Transverse colon (tissue), 3 donors: ENCODE measurements around the gene NKIRAS2.
A peak's percentile ranks its signal among the peaks of the same experiment; 100 is the strongest.

Experiments
- CTCF ChIP-seq, 5 experiments: fragments of 200-600 bp in 3 of 5; fragments of 450-650 bp in 2 of 5; sonication (generic) in 3 of 5; IDR thresholded peaks; 1 replicate in 2 of 5; 2 replicates in 3 of 5; pipeline ENCODE4 v1.5.1; 2016 to 2017; ENCODE audit warnings: antibody characterized with exemption in 5 of 5, inconsistent platforms in 3 of 5, mild to moderate bottlenecking in 2 of 5, moderate library complexity in 1 of 5
- POLR2A ChIP-seq: fragments of 450-650 bp; IDR thresholded peaks from one replicate; pipeline ENCODE4 v1.6.1; 2016; ENCODE audit warnings: antibody characterized with exemption, mild to moderate bottlenecking, moderate library complexity

GRCh38 chr17:42050393-42051012 is 30.6 kb downstream of the NKIRAS2 start, which contains the start of gene C17orf113:
- TF ChIP-seq CTCF (IDR thresholded peaks at IDR 0.05) (peak in 3 of 5 experiments; percentile 21 to 31 (median 31)), POLR2A (no peak)
